ENCODE measurements around the gene VSIR.

Gene VSIR

GRCh38 chr10:71746344-71747037 lies 26.8 kb downstream of the VSIR start:
- no peak for DNase-seq

GRCh38 chr10:71745664-71746250 lies 27.6 kb downstream of the VSIR start:
- DNase-seq: no peak

DNA sequence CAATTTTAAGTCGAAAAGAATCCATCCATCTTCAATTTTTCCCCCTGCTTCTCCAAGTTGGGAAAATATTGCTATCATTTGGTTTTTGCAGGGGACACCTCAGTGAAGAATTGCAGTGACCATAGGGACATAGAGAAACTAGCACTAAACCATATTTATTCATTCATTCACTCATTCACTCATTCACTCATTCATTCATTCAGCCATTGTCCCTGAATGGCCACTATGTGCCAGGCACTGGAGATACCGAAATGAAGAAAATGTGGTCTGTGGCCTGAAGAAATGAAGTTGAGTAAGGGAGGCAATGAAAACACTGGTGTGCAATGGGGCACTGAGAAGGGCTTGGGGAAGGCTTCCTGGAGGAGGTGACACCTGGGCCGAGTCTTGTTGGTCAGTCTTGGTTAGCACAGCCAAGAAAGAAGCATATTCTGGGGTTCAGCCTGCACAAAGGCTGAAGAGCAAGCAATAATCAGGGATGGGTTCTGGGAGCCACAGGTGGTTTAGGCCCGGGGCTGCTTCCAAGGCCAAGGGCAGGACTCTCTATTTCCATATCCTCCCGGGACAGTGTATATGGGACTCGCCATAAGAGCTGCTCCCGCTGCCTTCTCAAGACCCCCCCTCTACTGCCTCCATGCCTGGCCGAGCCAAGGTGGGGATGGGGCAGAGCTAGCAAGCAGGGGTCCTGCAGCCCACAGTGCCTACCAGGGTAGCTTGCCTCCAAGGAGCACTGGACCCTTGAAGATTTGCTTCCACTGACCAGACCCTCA lies 28.2 kb downstream of the VSIR start:
- no peak for DNase-seq

- DNase-seq: no peak
Measured at GRCh38 chr10:71743866-71744265, 29.5 kb downstream of the VSIR start.

- no peak for DNase-seq
Measured at GRCh38 chr10:71743089-71743838, 30.1 kb downstream of the VSIR start.

DNA sequence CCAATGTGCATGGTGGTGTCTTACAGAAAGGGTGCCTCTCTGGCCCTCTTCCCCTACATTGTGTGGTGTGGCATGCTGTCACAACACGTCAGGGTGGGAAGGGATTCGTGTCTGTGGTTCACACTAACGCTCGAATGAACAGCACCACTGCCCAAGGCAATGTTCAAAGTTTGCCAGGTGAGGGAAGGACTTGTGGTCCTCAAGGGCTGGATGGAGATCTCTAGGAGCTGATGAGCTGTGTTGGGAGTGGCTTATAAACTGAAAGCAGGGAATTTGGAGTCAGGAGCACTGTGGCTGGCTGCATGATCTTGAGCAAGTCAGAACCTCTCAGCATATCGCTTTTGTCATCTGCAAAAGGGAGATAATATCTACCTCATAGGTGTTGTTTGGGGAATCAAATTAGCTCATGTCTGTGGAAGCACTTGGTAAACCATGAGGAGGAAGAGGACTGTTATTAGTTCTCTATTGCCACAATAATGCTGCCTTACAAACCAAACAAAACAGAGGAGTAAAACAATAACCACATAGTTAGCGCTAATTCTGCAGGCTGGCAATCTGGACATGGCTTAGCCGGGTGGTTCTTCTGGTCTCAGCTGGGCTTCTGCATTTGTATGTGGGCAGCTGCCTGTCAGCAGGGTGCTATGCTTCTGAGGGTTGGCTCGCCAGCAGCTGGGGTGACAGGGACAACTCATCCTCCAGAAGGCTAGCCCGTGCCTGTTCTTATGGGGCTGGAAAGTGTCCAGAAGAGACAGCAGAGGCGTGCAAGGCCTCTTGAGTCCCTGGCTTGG lies 30.8 kb downstream of the VSIR start:
- no peak for DNase-seq

DNA sequence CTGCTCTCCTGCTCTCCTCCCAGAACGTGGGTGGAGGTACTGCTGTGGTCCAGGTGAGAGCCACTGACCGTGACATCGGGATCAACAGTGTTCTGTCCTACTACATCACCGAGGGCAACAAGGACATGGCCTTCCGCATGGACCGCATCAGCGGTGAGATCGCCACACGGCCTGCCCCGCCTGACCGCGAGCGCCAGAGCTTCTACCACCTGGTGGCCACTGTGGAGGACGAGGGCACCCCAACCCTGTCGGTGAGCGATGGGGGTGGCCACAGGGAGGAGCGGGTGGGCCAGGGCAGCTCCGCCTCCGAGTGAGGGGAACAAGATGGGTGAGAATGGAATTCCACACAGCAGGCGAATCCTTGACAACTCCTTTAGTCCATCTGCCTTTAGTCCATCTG lies 31.6 kb downstream of the VSIR start:
- DNase-seq: no peak

DNA sequence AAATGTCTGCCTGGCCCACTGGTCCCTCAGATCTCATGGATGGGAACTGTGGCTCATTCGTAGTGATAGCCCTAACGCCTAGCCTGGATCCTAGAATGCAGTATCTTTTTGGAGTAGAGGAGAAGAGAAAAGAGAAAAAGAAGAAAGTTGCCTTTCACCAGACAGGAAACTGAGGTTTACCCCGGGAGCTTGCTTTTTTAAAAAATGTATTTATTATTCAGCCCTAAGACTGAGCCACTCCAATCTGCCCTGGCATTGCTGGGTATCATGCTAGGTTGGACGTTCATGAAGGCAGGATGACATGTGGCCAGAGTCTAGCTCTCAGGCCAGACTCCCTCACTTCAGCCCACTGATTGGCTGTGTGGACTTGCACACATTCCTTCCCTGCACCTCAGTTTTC lies 32.3 kb downstream of the VSIR start:
- DNase-seq: no peak

DNA sequence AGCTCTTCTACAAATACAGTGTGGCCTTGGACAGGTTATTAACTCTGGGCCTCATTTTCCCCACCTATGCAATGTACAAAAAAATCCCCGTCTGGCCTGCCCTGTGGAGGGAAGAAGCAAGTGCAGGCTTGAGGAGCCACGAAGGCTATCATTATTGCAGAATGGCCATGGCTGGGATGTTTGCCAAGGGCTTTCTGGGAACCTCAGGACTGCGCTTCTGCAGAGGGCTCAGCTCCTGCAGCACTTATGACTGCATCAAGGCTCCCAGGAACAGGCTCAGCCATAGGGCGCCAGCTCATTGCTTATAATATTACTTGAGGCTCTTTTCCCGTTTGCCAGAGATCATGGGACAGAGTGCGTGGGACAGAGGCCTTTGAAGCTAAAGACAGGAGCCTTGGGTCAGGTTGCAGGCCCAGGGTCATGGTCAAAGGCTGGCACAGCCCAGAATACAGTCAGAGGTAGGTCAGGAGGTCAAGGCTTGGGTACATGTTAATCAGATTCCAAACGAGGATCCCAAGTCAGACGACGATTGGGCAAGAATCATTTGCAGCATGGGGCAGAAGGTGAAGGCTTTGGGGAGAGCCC lies 33.2 kb downstream of the VSIR start:
- peak; percentile 11 for DNase-seq

GRCh38 chr10:71739358-71739900 lies 33.9 kb downstream of the VSIR start:
- DNase-seq: no peak

DNA sequence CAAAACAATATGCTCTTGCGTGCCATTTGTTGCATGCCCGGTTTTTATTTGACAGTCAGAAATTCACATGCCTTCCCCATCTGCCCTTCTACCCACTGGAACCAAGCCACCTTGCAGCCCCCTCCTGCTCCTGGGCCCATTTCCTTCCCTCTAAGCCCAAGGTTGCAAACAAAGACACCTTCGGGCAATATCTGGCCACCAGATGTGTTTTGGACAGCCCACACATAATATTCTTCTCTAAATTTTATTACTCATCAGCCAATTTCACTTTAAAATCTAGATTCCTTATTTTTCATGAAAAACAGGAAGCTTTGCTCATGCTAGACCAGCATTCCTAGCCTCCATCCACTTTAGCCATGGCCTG lies 35.5 kb downstream of the VSIR start:
- DNase-seq: no peak

DNA sequence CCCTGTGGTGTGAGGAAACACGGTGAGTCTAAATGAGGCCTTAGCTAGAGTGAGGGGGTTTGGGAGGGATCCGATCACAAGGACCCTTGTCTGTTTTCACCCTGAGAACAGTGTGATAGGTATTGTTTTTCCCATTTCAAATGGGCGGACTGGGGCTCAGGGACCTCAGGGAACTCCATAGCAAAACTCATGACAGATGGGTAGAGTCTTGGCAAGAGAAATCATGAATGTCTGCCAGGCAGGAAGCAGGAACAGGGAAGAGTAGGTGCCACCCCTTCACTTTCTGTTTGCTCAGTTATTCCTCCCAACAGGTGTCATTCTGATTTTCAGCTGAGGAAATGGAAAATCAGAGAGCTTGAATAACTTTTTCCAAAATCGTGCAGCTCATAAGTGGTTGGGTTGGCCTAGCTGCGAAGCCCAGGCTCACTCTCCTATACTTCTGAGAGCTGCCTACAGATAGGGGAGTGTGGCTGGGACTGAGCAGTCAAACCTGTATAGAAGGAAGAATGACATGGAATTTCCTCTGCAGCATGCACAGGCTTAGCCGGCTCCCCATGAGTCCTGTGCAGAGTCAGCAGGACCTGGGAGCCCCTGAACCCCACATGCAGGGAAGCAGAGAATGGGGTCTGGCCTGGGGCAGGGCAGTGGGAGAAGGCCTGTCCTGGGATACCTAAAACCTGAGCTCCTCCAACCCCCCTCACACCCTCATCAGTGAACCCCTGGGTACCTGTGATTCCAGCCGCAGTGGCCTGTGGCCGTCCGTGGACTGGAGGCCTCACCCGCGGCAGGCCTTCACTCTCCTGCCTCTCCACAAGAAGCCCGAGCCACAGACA lies 36.1 kb downstream of the VSIR start:
- no peak for DNase-seq

DNA sequence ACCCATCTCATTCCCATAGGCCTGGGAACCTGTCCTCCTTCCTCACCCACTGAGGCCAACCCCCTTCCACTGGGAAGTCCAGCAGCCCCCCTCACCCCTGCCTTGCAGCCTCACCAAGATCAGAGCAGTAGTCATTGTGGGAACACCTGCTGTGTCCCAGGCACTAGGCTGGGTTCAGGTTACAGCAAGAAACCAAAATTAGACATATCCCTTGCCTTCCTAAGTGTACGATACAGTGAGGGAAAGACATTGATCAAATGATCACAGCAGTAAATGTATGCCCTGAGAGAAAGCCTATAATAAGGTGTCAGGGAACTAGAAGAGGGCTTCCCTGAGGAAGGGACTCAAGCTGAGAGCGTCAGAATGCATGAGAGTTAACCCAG lies 36.8 kb downstream of the VSIR start:
- no peak for DNase-seq

DNA sequence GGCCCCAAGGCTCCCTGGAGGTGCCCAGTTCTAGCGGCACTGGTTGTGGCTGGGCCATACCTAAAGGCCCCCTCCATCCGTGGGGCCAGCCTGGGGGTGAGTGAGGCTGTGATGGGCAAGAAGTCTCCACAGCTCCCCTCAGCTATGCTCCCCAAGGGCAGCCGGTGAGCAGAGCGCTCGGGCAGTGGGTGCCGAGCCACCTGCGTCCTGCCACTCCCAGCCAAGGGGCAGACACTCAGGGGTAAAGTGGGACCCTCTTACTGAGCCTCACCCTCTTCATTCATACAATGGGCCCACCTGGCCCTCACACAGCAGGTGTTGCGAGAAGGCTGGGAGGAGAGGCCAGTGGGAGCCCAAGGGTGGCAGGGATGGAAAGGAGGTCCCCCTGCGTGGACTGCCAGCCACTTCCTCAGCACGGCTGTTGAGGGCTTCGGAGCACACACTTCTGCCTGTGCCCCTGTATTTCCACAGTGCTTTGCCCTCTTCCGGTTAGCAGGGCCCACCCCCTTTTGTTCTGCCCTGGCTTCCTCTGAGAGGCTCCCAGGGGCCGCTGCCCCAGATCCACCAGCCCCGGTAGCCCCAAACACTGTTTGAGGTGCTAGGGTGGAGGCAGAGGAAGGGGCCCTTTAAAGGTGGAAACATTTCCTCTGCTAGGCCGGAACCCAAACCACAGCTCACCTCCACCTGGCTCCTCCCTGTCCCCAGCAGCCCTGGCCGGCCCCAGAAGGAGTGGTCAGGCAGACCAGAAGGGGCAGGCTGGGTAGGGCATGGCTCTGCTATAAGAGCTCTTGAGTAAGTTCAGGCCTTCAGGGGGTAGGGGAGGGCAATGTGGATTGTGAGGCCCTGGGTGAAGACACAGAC lies 37.4 kb downstream of the VSIR start:
- no peak for DNase-seq

DNA sequence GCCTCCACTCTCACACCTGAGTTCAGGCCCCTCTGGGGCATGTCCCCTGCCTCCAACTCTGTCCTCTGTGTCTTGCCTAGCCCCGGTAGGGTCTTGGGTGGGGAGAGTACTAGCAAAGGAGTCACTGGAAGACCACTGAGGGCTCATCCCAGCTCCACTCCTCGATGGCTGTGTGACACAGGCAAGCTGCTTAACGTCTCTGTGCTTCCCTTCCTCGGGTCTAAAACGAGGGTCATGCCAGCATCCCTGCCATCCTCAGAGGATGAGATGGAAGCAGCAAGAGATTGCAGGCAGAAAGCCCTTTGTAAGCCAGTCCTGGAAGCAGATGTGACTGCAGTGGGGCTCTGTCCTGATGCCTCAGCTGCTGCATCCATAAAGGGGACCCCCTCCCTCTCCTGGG lies 38.5 kb downstream of the VSIR start:
- no peak for DNase-seq

DNA sequence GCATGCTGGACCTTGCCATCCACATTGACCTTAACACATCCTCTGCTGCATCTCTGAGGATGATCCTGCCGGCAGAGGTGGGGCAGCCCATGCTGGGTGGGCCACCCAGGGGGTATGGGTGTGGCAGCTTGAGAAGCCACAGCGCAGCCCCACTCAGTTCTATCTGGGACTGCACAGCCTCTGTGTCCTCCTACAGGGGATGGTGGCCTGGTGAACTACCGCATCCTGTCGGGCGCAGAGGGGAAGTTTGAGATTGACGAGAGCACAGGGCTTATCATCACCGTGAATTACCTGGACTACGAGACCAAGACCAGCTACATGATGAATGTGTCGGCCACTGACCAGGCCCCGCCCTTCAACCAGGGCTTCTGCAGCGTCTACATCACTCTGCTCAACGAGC lies 41.5 kb downstream of the VSIR start:
- no peak for DNase-seq

- DNase-seq: no peak
Measured at GRCh38 chr10:71729161-71729636, 44.1 kb downstream of the VSIR start.

- no peak for DNase-seq
Measured at GRCh38 chr10:71727738-71728737, 45.3 kb downstream of the VSIR start.

Measured in NCI-H2227 treated with DMSO at 0.1 percent for 48 hours (cell line).